ENCODE results near the gene ZBTB40. TPM values are rescaled to one million over a fixed set of nuclear protein-coding genes. Genes with fewer than 3 reads are reported as not detected.

The ZBTB40 gene
- total RNA-seq, 1 experiment from 2014 or later, result 19.5 TPM

- intact Hi-C loops (cut with micrococcal nuclease), result loop anchor here (10.0 kb wide), 1 partner anchor 100 kb away; no protein-coding TSS in a partner anchor
- DNase-seq (ENCODE audit: low read depth, low spot score), result no peak
- Histone ChIP-seq H2AFZ (ENCODE audit: low read depth, low read length, poor library complexity, severe bottlenecking) (no peak overlapping the region), H3K9me2 (ENCODE audit: insufficient read depth) (no peaks in the 10 kb centered on the region), H3K9me3 (ENCODE audit: control insufficient read depth in 1 of 2, insufficient read depth in 1 of 2, low read depth in 1 of 2, low read length in 2 of 2) (no peaks in the 10 kb centered on the region), H3K4me2 (ENCODE audit: low read length) (no peak overlapping the region), H4K20me1 (ENCODE audit: insufficient read depth) (no peaks in the 10 kb centered on the region), H3K4me3 (replicated peaks in 1 of 2; ENCODE audit: low read depth in 1 of 2, low read length in 2 of 2) (no peak overlapping the region), H3K79me2 (ENCODE audit: insufficient read depth, low read length) (no peaks in the 10 kb centered on the region), H3K27me3 (ENCODE audit: insufficient read depth, low read length) (no peaks in the 10 kb centered on the region), H3K9ac (ENCODE audit: low read length) (no peak overlapping the region), H3K36me3 (ENCODE audit: control insufficient read depth in 1 of 2, insufficient read depth in 2 of 2, low read length in 2 of 2) (peaks cover 24 to 28% of the 10 kb centered on the region in 2 experiments; a peak in 3 of 4 replicates), H3K4me1 (ENCODE audit: control insufficient read depth in 1 of 2, insufficient read depth in 2 of 2, low read length in 2 of 2) (no peaks in the 10 kb centered on the region), H3K27ac (ENCODE audit: low read depth, low read length) (no peak overlapping the region)
- ChIA-PET RAD21 (ENCODE audit: low non-redundant PET in 1 of 2, low total read pairs in 2 of 2, uncharacterized antibody in 2 of 2, unreplicated experiment in 2 of 2) (no interaction called here), CTCF (no interaction called here), POLR2A (no interaction called here)
- TF ChIP-seq CEBPB (IDR thresholded peaks at IDR 0.05; ENCODE audit: low read depth), result no peak
- TF ChIP-seq YY1 (IDR thresholded peaks at IDR 0.05; ENCODE audit: extremely low read depth, insufficient replicate concordance, low read depth, low read length), result no peak
- TF ChIP-seq EGR1 (IDR thresholded peaks at IDR 0.05; ENCODE audit: low read depth), result no peak
- TF ChIP-seq SRF (IDR thresholded peaks at IDR 0.05; ENCODE audit: low read depth), result no peak
- no peak for TF ChIP-seq POLR2A (IDR thresholded peaks at IDR 0.05; ENCODE audit: borderline replicate concordance, extremely low read depth, insufficient read depth, insufficient read length)
- TF ChIP-seq ELF1 (IDR thresholded peaks at IDR 0.05; ENCODE audit: borderline replicate concordance, low read depth), result no peak
- TF ChIP-seq RAD21 (IDR thresholded peaks at IDR 0.05; ENCODE audit: low read depth), result no peak
- no peak for TF ChIP-seq POLR2AphosphoS5 (IDR thresholded peaks at IDR 0.05; ENCODE audit: low read depth, low read length)
- TF ChIP-seq ATF3 (IDR thresholded peaks at IDR 0.05), result no peak
- no peak for TF ChIP-seq TCF7L2 (IDR thresholded peaks at IDR 0.05; ENCODE audit: borderline replicate concordance, extremely low read depth, insufficient read depth, insufficient read length)
- ATAC-seq, result no peak
- BruUV-seq (replicated peaks), result no TSS peak
Measured at GRCh38 chr1:22524481-22524880, 72.8 kb downstream of the ZBTB40 start.

GRCh38 chr1:22525211-22525610 lies 73.6 kb downstream of the ZBTB40 start:
- CTCF ChIA-PET, result no interaction called here
- BruUV-seq (replicated peaks), result no TSS peak
- intact Hi-C loops (cut with micrococcal nuclease), result loop anchor here (10.0 kb wide), 1 partner anchor 100 kb away; no protein-coding TSS in a partner anchor

More at GRCh38 chr1:22525211-22525610, 73.6 kb downstream of the ZBTB40 start:
- POLR2A ChIA-PET, result no interaction called here
- Histone ChIP-seq H2AFZ (ENCODE audit: low read depth, low read length, poor library complexity, severe bottlenecking) (no peak overlapping the region), H3K79me2 (ENCODE audit: insufficient read depth, low read length) (no peaks in the 10 kb centered on the region), H3K27me3 (ENCODE audit: insufficient read depth, low read length) (no peaks in the 10 kb centered on the region), H3K36me3 (ENCODE audit: control insufficient read depth in 1 of 2, insufficient read depth in 2 of 2, low read length in 2 of 2) (peaks cover 22 to 24% of the 10 kb centered on the region in 2 experiments; a peak in 3 of 4 replicates), H4K20me1 (ENCODE audit: insufficient read depth) (no peaks in the 10 kb centered on the region), H3K9me3 (ENCODE audit: control insufficient read depth in 1 of 2, insufficient read depth in 1 of 2, low read depth in 1 of 2, low read length in 2 of 2) (no peaks in the 10 kb centered on the region), H3K27ac (ENCODE audit: low read depth, low read length) (no peak overlapping the region), H3K9ac (ENCODE audit: low read length) (no peak overlapping the region), H3K9me2 (ENCODE audit: insufficient read depth) (no peaks in the 10 kb centered on the region), H3K4me3 (replicated peaks in 1 of 2; ENCODE audit: low read depth in 1 of 2, low read length in 2 of 2) (no peak overlapping the region), H3K4me2 (ENCODE audit: low read length) (no peak overlapping the region), H3K4me1 (ENCODE audit: control insufficient read depth in 1 of 2, insufficient read depth in 2 of 2, low read length in 2 of 2) (no peaks in the 10 kb centered on the region)
- RAD21 ChIA-PET (ENCODE audit: low non-redundant PET in 1 of 2, low total read pairs in 2 of 2, uncharacterized antibody in 2 of 2, unreplicated experiment in 2 of 2), result no interaction called here
- DNase-seq (ENCODE audit: low read depth, low spot score) (no peak), ATAC-seq (no peak)
- TF ChIP-seq JUND (IDR thresholded peaks at IDR 0.05), result no peak
- TF ChIP-seq EZH2 (IDR thresholded peaks at IDR 0.05), result no peak
- no peak for TF ChIP-seq REST (IDR thresholded peaks at IDR 0.05; ENCODE audit: low read depth)
- no peak for TF ChIP-seq ZFX (IDR thresholded peaks at IDR 0.05)
- TF ChIP-seq ZNF274 (IDR thresholded peaks at IDR 0.05; ENCODE audit: low read depth, low read length), result no peak
- no peak for TF ChIP-seq MAX (IDR thresholded peaks at IDR 0.05)
- TF ChIP-seq FOSL1 (IDR thresholded peaks at IDR 0.05; ENCODE audit: low read depth), result no peak
- TF ChIP-seq ELF1 (IDR thresholded peaks at IDR 0.05; ENCODE audit: borderline replicate concordance, low read depth), result no peak
- TF ChIP-seq ATF3 (IDR thresholded peaks at IDR 0.05), result no peak
- TF ChIP-seq SP1 (IDR thresholded peaks at IDR 0.05; ENCODE audit: low read depth), result no peak

Data from HCT116 (cell line).